Liver (tissue), 9 donors: ENCODE data around the gene EVPLL. TPM values are rescaled to one million over a fixed set of nuclear protein-coding genes. Genes with fewer than 3 reads are reported as not detected.
"Not testable (repeated sequence)": the region's sequence is repeated elsewhere in the genome, so short reads cannot be mapped to it uniquely, and the experiment has no call there.

ENCODE experiments used
- DNase-seq: peaks from one replicate; pipeline ENCODE4 v3.0.0-alpha.2; 2017; ENCODE audit warnings: low spot score
- H3K27ac ChIP-seq, 2 donors: one replicate each; pipeline ENCODE4 v1.7.0; 2013; ENCODE audit warnings: inconsistent platforms in 2 of 2, low read length in 2 of 2, control low read depth in 1 of 2, low read depth in 1 of 2, mild to moderate bottlenecking in 1 of 2
- H3K27me3 ChIP-seq, 4 donors: one replicate each; pipeline versions ENCODE4 v1.6.1 to v1.7.0; 2013; ENCODE audit warnings: low read length in 3 of 4, inconsistent platforms in 1 of 4, mild to moderate bottlenecking in 1 of 4, moderate library complexity in 1 of 4; ENCODE audit not compliant: control insufficient read depth in 4 of 4, insufficient read depth in 4 of 4
- H3K36me3 ChIP-seq, 4 donors: one replicate each; pipeline versions ENCODE4 v1.6.1 to v1.7.0; 2013; ENCODE audit warnings: low read length in 3 of 4, mild to moderate bottlenecking in 3 of 4, low read depth in 1 of 4, moderate library complexity in 1 of 4; ENCODE audit not compliant: control insufficient read depth in 4 of 4, insufficient read depth in 3 of 4
- H3K4me1 ChIP-seq, 4 donors: one replicate each; pipeline versions ENCODE4 v1.6.1 to v1.7.0; 2013; ENCODE audit warnings: low read length in 3 of 4, mild to moderate bottlenecking in 3 of 4, moderate library complexity in 1 of 4; ENCODE audit not compliant: control insufficient read depth in 4 of 4, insufficient read depth in 4 of 4
- H3K4me3 ChIP-seq, 3 donors: one replicate each; pipeline versions ENCODE4 v1.6.1 to v1.7.0; 2013; ENCODE audit warnings: low read length in 3 of 3, control low read depth in 1 of 3, low read depth in 1 of 3, mild to moderate bottlenecking in 1 of 3
- H3K9ac ChIP-seq, 2 donors: one replicate each; pipeline ENCODE4 v1.7.0; 2013; ENCODE audit warnings: low read length in 2 of 2, mild to moderate bottlenecking in 2 of 2, moderate library complexity in 2 of 2, control low read depth in 1 of 2, low read depth in 1 of 2
- H3K9me3 ChIP-seq, 4 donors: one replicate each; pipeline versions ENCODE4 v1.6.1 to v1.7.0; 2013; ENCODE audit warnings: low read length in 3 of 4; ENCODE audit not compliant: control insufficient read depth in 4 of 4
- ATF3 ChIP-seq: IDR thresholded peaks from 2 replicates; pipeline ENCODE4 v1.6.1; 2016; ENCODE audit warnings: antibody characterized with exemption
- CTCF ChIP-seq: fragments of 150-350 bp; IDR thresholded peaks from 2 replicates; pipeline ENCODE4 v1.5.1; 2017; ENCODE audit warnings: improper control_type of control experiment, low read depth, low read length; ENCODE audit not compliant: missing input control
- EGR1 ChIP-seq, 2 donors: IDR thresholded peaks; 2 replicates each; pipeline ENCODE4 v1.6.1; 2016 to 2018; ENCODE audit warnings: antibody characterized with exemption in 2 of 2, low read depth in 2 of 2
- FOXA1 ChIP-seq: IDR thresholded peaks from 2 replicates; pipeline ENCODE4 v1.6.1; 2016; ENCODE audit warnings: antibody characterized with exemption
- HNF4G ChIP-seq: IDR thresholded peaks from 2 replicates; pipeline ENCODE4 v1.6.1; 2016; ENCODE audit warnings: antibody characterized with exemption
- JUND ChIP-seq, 2 donors: IDR thresholded peaks; 2 replicates each; pipeline ENCODE4 v1.6.1; 2016; ENCODE audit warnings: antibody characterized with exemption in 2 of 2
- MAX ChIP-seq: IDR thresholded peaks from 2 replicates; pipeline ENCODE4 v1.6.1; 2016; ENCODE audit warnings: antibody characterized with exemption
- RAD21 ChIP-seq, 2 donors: IDR thresholded peaks; 2 replicates each; pipeline ENCODE4 v1.6.1; 2016; ENCODE audit warnings: antibody characterized with exemption in 2 of 2, mild to moderate bottlenecking in 2 of 2
- REST ChIP-seq: IDR thresholded peaks from 2 replicates; pipeline ENCODE4 v1.6.1; 2016; ENCODE audit warnings: antibody characterized with exemption, mild to moderate bottlenecking
- TAF1 ChIP-seq: conservative IDR thresholded peaks from 2 replicates; pipeline ENCODE4 v1.6.1; 2016; ENCODE audit warnings: antibody characterized with exemption, mild to moderate bottlenecking
- ZBTB33 ChIP-seq: IDR thresholded peaks from 2 replicates; pipeline ENCODE4 v1.6.1; 2016; ENCODE audit warnings: antibody characterized with exemption
- WGBS: extraction: QIAGEN DNeasy Blood & Tissue Kit; methylation state at CpG from one replicate; pipeline ENCODE4 v1.1.7; 2013; 5-methylcytosine and 5-hydroxymethylcytosine counted together
- polyA plus RNA-seq, 2 donors: library from polyadenylated mRNA; stranded (reverse) in 1 of 2; unstranded in 1 of 2; fragments of 200-250 nt in 1 of 2; fragments of >200 nt in 1 of 2; fragmentation: Nextera tagmentation in 1 of 2; extraction: Ambion mirVana in 1 of 2; gene quantifications; one replicate each; pipeline versions ENCODE4 v1.2.1 to v1.2.3, GENCODE V29; 2013 to 2015
- total RNA-seq, 2 donors: library from RNA; depleted of rRNA; stranded (reverse); fragments of >200 nt; gene quantifications; one replicate each; pipeline ENCODE4 v1.2.3, GENCODE V29; 2014
- donor health status: healthy.
- donor health status: healthy.
- donor health status: healthy.
- donor health status: healthy.
- donor health status: healthy.

The EVPLL gene
- total and polyA plus RNA-seq, 4 donors, result 0.44 to 1.0 (median 1.0) TPM; not detected in 1

GRCh38 chr17:18381953-18382245 lies 4.3 kb downstream of the EVPLL start (continued):
- TF ChIP-seq HNF4G (no peak), RAD21 (IDR thresholded peaks at IDR 0.05) (no peak)

GRCh38 chr17:18382441-18383078 lies 5.0 kb downstream of the EVPLL start:
- Histone ChIP-seq H3K27ac (no peak overlapping the region), H3K9ac (no peak overlapping the region), H3K9me3 (no peaks in the 10 kb centered on the region), H3K27me3 (no peaks in the 10 kb centered on the region), H3K4me3 (no peak overlapping the region), H3K4me1 (peaks cover 2 to 7% (median 3%) of the 10 kb centered on the region in 4 donors), H3K36me3 (no peaks in the 10 kb centered on the region)
- whole genome bisulfite sequencing, result 75% methylated on average over 36 of the region's 36 CpGs
- no peak for DNase-seq
- TF ChIP-seq HNF4G (no peak), CTCF (no peak), REST (no peak), MAX (no peak), EGR1 (IDR thresholded peaks at IDR 0.05; ENCODE audit: low read depth in 2 of 2) (no peak), JUND (IDR thresholded peaks at IDR 0.05) (no peak), ZBTB33 (no peak), TAF1 (no peak), FOXA1 (no peak), ATF3 (no peak)

- H3K9ac ChIP-seq, H3K27ac ChIP-seq, H3K27me3 ChIP-seq, H3K9me3 ChIP-seq, H3K4me1 ChIP-seq, H3K4me3 ChIP-seq, H3K36me3 ChIP-seq, DNase-seq: not testable (repeated sequence)
- 41% methylated on average over 36 of the region's 36 CpGs for WGBS
Observed at GRCh38 chr17:18383079-18383481, 5.5 kb downstream of the EVPLL start.

GRCh38 chr17:18384271-18384670 lies 6.7 kb downstream of the EVPLL start:
- H3K9ac ChIP-seq, H3K9me3 ChIP-seq, H3K4me3 ChIP-seq, DNase-seq, H3K27ac ChIP-seq, H3K4me1 ChIP-seq, H3K27me3 ChIP-seq, H3K36me3 ChIP-seq: not testable (repeated sequence)
- 91% methylated on average over 7 of the region's 7 CpGs for WGBS

GRCh38 chr17:18387583-18387982 lies 10.0 kb downstream of the EVPLL start:
- DNase-seq, H3K4me1 ChIP-seq, H3K27me3 ChIP-seq, H3K9ac ChIP-seq, H3K27ac ChIP-seq, H3K4me3 ChIP-seq, H3K9me3 ChIP-seq, H3K36me3 ChIP-seq: not testable (repeated sequence)
- WGBS, result 91% methylated on average over 5 of the region's 5 CpGs
